ENCODE measurements around the gene LYPLAL1.

Gene LYPLAL1
- total RNA-seq, result 7.2 to 9.7 reads per million in 2 donors

DNA sequence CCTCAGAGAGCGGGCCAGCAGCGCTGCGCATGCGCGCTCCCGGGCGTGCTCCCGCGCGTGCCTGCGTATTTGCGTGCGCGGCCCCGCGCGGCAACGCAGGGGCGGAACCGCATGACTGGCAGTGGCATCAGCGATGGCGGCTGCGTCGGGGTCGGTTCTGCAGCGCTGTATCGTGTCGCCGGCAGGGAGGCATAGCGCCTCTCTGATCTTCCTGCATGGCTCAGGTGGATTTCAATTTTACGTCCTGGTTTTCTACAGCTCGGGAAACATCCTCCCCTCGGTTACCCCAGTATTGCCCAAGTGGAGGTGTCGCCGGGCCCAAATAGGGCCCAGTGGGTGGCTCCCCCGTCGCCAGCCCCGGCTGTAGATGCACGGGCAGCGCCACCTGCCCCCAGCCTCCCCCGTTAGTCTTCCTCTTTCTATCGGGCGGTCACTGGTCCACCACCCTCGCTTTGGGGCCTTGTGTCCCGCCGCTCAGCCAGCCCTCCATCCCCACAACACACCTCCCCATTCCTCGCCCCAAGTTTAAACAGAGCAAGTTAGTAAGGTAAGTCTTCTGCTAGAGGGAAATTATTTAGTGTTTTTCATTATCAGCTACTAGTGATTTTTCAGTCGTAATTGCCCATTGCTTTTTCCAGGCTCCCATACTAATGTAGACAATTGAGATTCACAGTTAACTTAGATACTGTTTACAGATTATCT is at the start of gene LYPLAL1:
LYPLAL1 (plus strand) TSS at position 121 of the 702 bp plus-strand sequence; CDS start at position 134, 13 bp downstream.
- DNase-seq, result peak; percentile 72 to 95 (median 80)

DNA sequence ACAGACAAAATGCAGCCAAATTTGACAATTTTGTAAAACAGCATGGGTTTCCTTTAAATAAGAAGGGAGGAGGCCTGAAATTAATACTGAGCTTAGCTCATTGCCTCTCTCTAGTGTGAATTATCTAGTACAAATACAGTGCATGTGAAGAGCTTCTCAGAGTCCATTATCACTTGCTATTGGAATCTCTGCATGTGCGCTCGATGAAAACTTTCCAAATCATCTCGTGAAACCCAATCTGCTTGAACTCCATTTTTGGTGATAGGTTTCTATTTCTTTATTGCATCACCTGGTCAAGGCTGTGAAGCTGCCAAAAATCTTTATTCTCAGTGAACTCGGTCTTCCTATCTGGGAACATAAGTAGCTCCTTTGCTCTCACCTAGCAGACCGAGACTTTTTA is 49.5 kb upstream of the LYPLAL1 start:
- no peak for DNase-seq

DNA sequence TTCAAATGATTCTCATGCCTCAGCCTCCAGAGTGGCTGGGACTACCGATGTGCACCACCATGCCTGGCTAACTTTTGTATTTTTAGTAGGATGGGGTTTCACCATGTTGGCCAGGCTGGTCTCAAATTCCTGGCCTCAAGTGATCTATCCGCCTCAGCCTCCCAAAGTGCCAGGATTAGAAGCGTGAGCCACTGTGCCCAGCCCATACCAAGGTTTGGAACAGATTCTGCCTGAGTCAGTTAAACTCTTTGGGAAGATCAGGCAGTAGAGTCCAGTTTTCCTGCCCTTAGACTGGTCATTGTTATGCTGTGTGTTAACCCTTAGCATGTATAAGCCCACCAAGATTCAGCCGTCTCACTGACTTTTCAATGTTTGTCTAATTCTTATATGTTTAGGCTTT is 48.3 kb upstream of the LYPLAL1 start:
- DNase-seq, result no peak

DNA sequence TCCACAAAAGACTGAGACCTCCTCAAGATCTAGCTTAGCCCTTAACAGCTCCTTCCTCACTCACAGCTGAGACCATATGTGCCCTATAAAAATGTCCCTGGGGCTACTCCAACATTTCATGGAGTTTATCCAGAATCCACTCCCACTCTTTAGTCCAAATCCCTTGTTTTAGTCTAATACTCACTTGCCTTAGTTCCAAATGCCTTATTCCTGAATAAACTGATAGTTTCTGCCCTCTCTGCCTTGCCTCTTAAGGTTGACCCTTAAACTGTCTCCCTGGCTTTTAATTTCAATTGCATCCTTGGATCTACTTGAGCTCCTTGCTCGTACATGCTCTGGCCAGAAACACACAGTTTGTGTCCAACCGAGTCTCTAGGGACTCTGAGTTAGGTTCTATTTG is 47.3 kb upstream of the LYPLAL1 start:
- no peak for DNase-seq

DNA sequence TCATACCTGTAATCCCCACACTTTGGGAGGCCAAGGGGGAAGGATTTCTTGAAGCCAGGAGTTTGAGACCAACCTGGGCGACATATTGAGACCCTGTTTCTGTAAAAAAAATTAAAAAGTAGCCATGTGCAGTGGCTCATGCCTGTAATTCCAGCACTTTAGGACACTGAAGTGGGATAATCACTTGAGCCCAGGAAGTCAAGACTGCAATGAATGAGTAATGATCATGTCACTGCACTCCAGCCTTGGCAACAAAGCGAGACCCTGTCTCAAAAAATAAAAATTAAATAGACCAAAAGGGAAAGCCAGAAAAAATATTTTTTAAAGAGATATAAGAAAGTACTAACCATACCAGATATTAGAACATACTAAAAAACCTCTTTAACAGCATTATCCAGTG is 44.7 kb upstream of the LYPLAL1 start:
- DNase-seq, result no peak

DNA sequence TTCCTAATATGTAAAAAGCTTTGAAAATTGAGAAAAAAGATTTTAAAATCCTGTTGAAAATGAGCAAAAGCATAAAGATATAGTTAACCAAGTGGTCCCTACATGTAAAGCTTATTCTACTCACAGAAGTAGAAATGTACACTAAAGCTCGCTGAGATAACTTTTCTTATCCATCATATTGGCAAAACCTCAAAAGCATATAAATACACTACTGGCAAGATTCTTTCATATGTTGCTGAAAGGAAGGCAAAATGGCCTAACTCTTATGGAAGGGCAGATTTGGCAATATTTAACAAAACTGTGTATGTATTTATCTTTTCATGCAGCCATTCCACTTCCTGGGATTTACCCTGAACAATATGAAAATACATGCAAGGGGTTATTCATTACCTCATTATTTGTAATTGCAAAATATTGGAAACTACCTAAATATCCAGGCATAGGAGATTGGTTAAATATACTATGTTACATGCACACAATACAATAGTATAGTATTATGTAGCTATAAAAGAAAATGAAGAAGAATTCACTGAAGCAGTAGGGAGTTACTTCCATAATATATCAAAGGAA is 43.2 kb upstream of the LYPLAL1 start:
- no peak for DNase-seq

DNA sequence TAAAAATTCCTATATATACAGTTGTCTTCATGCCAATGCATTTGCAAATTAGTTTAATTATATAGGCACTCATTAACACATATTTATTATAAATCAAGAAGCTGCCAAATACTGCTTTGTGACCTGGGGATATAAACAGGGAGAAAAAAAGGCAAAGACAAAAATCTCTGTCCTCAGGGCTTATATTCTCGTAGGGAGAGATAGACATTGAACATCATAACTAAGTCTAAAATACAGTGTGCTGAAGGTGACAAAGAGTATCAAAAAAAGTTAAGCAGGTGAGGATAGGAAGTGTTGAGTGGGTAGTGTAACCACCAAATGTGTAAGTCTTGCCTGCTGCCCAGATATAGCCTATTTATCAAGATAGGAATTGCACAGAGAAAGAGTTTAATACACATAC is 40.7 kb upstream of the LYPLAL1 start:
- DNase-seq, result no peak

GRCh38 chr1:219138747-219139146 is 34.9 kb upstream of the LYPLAL1 start:
- no peak for DNase-seq

GRCh38 chr1:219140303-219140877 is 33.3 kb upstream of the LYPLAL1 start:
- no peak for DNase-seq

DNA sequence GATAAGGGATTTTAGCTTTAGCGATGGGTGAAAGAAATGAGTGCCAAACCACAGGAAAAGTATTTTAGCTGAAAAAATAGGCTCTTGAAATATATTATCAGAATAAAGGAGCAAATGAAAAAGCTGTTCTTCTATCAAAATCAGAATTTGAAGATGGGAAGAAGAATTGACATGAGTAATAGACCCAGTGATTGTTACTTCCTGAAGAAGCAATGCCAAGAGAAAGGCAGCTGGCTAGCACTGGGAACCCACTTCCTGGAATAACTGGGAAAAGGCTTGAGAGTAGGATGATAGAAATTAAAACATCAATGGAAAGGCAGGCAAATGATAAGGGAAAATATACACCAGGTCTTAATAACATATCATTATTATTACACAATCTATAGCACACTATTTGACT is 29.9 kb upstream of the LYPLAL1 start:
- no peak for DNase-seq

DNA sequence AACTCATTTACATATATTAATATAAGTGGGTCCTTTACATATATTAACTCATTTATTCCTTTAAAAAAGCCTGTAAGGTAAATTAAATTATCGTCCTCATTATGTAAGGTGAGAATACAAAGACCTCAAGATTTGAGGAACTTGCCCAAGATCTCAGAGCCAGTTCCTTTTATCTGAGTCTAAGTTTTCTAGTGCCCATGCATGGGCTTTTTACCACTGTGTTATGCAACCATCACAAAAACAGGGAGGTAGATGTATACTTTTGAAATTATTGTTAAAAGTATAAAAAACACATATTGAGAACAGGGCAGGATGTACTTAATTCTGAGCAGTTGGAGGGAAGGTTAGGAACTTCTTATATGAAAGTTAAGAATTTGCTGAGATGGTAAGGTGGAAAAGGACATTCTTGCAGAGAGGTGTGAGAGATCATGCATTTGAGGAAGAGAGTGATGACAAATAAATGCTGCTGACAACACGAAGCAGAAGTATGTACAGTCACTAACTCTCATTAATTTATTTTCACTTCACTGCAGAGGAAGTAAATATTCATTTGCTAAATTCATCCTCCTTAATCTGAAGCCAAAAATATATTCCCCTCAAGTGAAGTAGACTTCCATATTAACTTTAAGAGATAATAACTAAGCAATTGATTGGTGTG is 28.9 kb upstream of the LYPLAL1 start:
- DNase-seq, result no peak

- DNase-seq, result no peak
These were observed 26.1 kb upstream of the LYPLAL1 start for GRCh38 chr1:219147571-219148019.

GRCh38 chr1:219149009-219149577 is 24.6 kb upstream of the LYPLAL1 start:
- no peak for DNase-seq

DNA sequence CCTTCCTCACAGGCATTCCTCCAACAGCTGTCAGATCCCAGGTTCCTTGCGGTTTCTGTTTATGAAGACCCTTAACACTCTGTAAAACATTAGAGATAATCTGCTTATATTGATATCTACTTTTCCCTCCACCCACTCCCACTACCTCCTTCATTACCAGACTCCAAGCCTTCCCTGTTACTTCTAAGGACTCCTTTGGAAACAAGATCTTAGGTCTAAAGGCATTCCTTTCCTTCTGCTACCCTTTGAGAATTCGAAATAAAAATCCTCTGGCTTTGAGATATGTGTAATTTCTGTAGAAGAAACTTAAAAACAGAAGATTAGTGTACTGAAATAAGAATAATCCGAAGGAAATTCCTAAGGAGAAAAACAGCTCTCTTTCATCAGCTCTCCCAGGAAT is 23.7 kb upstream of the LYPLAL1 start:
- no peak for DNase-seq

DNA sequence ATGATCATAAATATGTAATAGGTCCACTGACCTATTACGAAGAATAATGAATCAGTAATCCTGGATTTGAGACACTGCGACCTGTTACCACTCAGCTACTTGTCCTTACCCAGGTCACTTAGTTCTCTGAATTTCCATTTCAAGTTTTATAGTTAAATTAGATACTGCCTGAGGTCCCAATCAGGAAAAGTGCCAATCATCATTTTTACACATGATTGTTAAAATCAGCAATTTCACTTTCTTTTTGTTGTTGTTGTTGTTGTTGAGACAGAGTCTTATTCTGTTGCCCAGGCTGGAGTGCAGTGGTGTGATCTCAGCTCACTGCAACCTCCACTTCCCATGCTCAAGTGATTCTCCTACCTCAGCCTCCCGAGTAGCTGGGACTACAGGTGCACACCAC is 22.8 kb upstream of the LYPLAL1 start:
- DNase-seq, result no peak

- no peak for DNase-seq
These were observed 22.2 kb upstream of the LYPLAL1 start for GRCh38 chr1:219151467-219151866.

GRCh38 chr1:219152751-219153150 is 20.9 kb upstream of the LYPLAL1 start:
- no peak for DNase-seq

DNA sequence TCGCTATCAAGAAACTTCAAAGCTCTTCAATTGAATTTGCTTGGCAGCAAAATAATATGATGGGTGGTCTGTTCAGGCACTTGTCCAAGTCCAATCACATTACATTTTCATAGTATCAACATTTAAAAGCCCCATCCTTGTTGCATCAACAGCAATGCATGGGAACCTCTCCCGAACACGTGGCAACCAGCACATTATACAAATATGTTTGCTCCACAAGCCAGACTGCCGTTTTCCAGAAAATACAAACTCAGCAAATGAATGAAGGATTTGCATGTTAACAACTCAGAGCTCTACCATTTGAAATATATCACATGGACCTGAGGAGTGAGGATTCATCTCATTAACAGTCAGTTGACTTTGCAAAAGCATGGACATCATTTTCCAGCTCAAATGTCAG is 20.0 kb upstream of the LYPLAL1 start:
- DNase-seq, result no peak

DNA sequence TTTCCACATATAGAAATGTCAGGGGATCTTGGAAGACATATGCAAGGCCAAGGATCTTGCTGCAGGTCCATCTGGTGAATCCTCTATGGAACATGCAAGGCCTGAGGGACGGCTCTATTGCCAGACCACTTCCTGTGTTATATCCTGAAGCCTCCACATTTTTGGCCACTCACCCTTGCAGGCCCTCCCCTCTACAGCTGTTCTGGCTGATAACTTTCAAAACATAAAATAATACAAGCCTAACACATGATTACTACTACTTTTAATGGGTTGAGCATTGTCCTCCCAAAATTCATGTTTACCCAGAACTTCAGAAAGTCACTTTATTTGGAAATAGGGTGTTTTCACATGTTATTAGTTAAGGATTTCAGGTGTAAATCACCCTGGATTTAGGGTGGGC is 18.5 kb upstream of the LYPLAL1 start:
- DNase-seq, result no peak

- DNase-seq, result no peak
These were observed 13.6 kb upstream of the LYPLAL1 start for GRCh38 chr1:219159946-219160645.

DNA sequence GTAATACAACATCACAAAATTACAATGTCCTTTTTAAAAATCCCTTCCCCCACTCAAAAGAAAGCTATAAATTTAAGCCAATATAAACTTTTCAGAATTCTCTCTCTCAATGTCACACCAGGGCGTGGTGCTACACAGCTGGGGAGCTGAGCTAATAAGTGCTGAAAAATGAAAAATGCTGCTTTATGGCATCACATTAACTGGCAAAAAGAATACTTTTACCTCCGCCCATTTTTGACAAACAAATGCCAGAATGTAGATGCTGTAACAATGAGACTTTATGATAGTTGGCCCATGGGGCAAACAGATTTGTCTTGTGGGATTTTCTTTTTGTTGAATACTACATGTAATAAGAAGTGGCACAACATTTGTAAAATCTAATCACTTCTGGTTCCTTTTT is 12.7 kb upstream of the LYPLAL1 start:
- DNase-seq, result no peak

DNA sequence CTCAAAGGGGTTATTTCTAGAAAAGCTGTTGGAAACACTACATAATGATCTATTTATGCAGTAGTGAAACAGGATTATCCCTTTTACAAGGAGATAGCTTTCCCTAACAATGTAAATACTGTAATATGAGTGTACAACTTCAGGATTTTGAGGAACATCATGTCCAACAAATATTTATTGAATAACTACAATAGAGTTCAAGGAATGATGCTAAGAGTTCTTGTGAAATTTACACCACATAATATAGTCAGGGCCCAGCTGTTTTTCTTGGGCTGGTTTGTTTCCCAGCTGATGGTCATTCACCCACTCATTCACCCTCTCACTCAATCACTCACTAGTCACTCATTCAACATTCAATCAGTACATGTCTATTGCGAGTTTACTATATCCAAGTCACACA is 12.3 kb upstream of the LYPLAL1 start:
- no peak for DNase-seq

All from T-helper 2 cell (primary cell).